ENCODE data around the gene TNFRSF13B. TPM values are rescaled to one million over a fixed set of nuclear protein-coding genes. Genes with fewer than 3 reads are reported as not detected.

The TNFRSF13B gene
- total RNA-seq, 1 experiment from 2014 or later: 0.28 TPM

- WGBS (ENCODE audit: extremely low coverage, insufficient read length, low lambda C conversion rate): no CpG with 5 or more reads among the region's 16 CpGs
- H3K4me3 Mint-ChIP-seq: no peak overlapping the region
These were observed 28.2 kb downstream of the TNFRSF13B start for GRCh38 chr17:16943541-16944333.

More at GRCh38 chr17:16943541-16944333, 28.2 kb downstream of the TNFRSF13B start:
- H2BK12ac ChIP-seq (ENCODE audit: insufficient read length, low read depth, low read length): no peak overlapping the region
- H4K8ac ChIP-seq (replicated peaks; ENCODE audit: insufficient read length, low read depth, low read length): no peak overlapping the region
- no peak overlapping the region for H2BK15ac ChIP-seq (ENCODE audit: low read depth, low read length)
- no peak overlapping the region for H3K27ac ChIP-seq (ENCODE audit: insufficient read length, low read depth, low read length)
- H3K14ac ChIP-seq (ENCODE audit: insufficient read depth, low read length): no peak overlapping the region
- no peak overlapping the region for H3K4ac ChIP-seq (ENCODE audit: low read depth, low read length)
- no peaks in the 10 kb centered on the region for H3K79me2 ChIP-seq (ENCODE audit: insufficient read depth, low read length)
- H2BK120ac ChIP-seq (ENCODE audit: low read depth, low read length, poor library complexity, severe bottlenecking): no peak overlapping the region
- H3K4me1 ChIP-seq (ENCODE audit: insufficient read depth, low read length): peaks cover 5% of the 10 kb centered on the region; the same call in 1 of the 2 replicates
- no peak overlapping the region for H2BK5ac ChIP-seq (ENCODE audit: insufficient read length, low read length)
- H4K91ac ChIP-seq (ENCODE audit: insufficient read length, low read depth, low read length): no peak overlapping the region
- no peak for TF ChIP-seq CTCF (conservative IDR thresholded peaks at IDR 0.05)
- H2AFZ ChIP-seq (ENCODE audit: low read length): no peak overlapping the region
- H3K79me1 ChIP-seq (ENCODE audit: insufficient read depth, low read depth, low read length, poor library complexity, severe bottlenecking): no peaks in the 10 kb centered on the region
- no peak overlapping the region for H3K23ac ChIP-seq (ENCODE audit: insufficient read length, low read depth, low read length)
- H2AK5ac ChIP-seq (ENCODE audit: insufficient read length, low read length): no peak overlapping the region
- peaks cover 2 to 10% (median 3%) of the 10 kb centered on the region in 3 experiments; a peak in 5 of 7 replicates for H3K36me3 Mint-ChIP-seq (ENCODE audit: insufficient read depth in 1 of 3, low read depth in 3 of 3)
- no peak overlapping the region for H3K4me2 ChIP-seq (ENCODE audit: insufficient read depth, insufficient read length, low read length)
- peaks cover 2% of the 10 kb centered on the region; the same call in 1 of the 2 replicates for H3K27me3 Mint-ChIP-seq (ENCODE audit: low read depth)
- H3K9me3 Mint-ChIP-seq: peaks cover 6 to 7% of the 10 kb centered on the region in 2 experiments; a peak in 4 of 5 replicates
- H3K27me3 ChIP-seq (ENCODE audit: insufficient read depth, low read length): no peaks in the 10 kb centered on the region
- H3K4me1 Mint-ChIP-seq: peaks cover 34 to 36% of the 10 kb centered on the region in 2 experiments
- no peak overlapping the region for H3T11ph ChIP-seq (ENCODE audit: low read length)
- H3K9me3 ChIP-seq (ENCODE audit: control insufficient read depth, low read depth, low read length): no peaks in the 10 kb centered on the region
- no peak overlapping the region for H2BK20ac ChIP-seq (ENCODE audit: low read depth, low read length, poor library complexity, severe bottlenecking)
- no peaks in the 10 kb centered on the region for H4K20me1 ChIP-seq (ENCODE audit: control insufficient read depth, insufficient read depth, insufficient read length)
- no peaks in the 10 kb centered on the region for H3K23me2 ChIP-seq (ENCODE audit: insufficient read length, low read depth, low read length, poor library complexity, severe bottlenecking)
- no peak overlapping the region for H4K5ac ChIP-seq (ENCODE audit: insufficient read length, low read depth, low read length)
- H3K9ac ChIP-seq (ENCODE audit: extremely low read depth, insufficient read length, low read length): no peak overlapping the region
- no peak overlapping the region for H3K18ac ChIP-seq (ENCODE audit: insufficient read length, low read depth, low read length)
- no peak overlapping the region for H3K56ac ChIP-seq (ENCODE audit: insufficient read length, low read depth, low read length)
- no peak for DNase-seq
- no peak overlapping the region; a peak in 1 of 7 replicates for H3K27ac Mint-ChIP-seq

Measured in H9 (cell line).